NCI-H2107 treated with DMSO at 0.1 percent for 48 hours (cell line): ENCODE measurements around the gene LDLRAD4.

Experiments
- DNase-seq: peaks from one replicate; lab custom pipeline; 2025; ENCODE audit not compliant: unreplicated experiment; lab: John Stamatoyannopoulos, UW

LDLRAD4 gene

DNA sequence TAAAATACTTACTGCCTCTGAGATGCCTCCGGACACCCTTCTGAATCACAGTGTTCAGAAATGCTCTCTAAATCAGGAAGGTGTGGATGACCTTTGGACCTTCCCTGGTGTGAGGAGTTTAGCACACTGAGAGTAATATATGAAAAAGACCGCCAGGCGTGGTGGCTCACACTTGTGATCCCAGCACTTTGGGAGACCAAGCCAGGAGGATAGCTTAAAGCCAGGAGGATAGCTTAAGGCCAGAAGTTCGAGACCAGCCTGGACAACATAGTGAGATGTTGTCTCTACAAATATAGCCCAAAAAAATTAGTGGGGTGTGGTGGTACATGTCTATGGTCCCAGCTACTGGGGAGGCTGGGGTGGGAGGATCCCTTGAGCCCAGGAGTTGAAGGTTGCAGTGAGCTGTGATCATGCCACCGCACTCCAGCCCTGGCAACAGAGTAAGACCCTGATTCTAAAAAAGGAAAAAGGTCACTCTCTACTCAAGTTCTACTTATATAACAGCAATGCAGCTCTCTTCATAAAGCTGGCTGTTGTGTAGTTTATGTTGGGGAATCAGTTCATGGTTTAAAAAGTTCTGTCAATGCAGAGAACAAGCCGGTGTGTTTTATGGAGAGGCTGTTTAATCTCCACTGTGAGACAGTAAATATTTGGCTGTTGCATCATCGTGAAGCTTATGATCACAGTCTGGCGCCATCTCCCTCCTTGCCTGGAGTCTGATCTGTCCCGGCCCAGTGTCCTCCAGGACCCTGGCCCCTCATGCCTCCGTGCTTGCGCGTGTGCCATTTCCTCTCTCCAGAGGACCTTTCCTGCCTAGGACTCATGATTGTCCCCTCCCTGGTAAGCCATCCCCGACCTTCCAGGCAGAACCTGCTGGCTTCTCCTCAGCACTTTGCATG lies 323.3 kb downstream of the LDLRAD4 start:
- no peak for DNase-seq

DNA sequence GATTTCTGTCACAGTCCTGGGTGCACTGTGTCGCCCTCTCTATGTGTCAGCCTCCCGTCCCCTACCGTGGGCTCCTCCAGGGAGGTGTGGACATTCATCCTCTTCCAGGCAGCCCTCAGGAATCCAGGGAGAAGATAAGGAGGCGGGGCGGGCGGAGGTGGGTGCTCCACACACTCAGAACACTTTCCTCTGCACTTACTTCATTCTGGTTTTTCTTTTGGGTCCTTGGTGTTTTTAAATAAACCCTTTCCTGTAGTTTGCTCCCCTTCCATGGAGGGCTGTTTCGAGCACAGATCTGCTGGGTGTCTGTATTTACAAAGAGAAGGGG lies 323.9 kb downstream of the LDLRAD4 start:
- no peak for DNase-seq

DNA sequence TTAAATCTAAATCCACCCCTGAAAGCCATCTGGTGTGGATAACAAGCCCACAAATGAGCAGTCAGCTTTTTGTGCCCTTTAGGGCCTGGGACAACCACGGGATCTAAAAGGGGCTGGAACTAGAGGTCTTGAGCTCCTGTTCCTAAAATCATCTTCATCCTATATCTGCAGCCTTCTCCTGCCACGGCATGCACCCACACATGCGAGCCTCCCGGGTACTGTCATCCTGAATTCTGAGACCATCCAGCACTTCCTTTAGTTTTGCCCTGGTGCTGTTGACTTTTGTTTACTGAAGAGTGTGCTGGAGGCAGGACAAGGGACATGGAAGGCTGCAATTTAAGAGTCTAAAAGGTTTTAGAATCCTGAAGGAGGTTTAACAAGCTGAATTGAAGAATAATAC lies 324.6 kb downstream of the LDLRAD4 start:
- no peak for DNase-seq

DNA sequence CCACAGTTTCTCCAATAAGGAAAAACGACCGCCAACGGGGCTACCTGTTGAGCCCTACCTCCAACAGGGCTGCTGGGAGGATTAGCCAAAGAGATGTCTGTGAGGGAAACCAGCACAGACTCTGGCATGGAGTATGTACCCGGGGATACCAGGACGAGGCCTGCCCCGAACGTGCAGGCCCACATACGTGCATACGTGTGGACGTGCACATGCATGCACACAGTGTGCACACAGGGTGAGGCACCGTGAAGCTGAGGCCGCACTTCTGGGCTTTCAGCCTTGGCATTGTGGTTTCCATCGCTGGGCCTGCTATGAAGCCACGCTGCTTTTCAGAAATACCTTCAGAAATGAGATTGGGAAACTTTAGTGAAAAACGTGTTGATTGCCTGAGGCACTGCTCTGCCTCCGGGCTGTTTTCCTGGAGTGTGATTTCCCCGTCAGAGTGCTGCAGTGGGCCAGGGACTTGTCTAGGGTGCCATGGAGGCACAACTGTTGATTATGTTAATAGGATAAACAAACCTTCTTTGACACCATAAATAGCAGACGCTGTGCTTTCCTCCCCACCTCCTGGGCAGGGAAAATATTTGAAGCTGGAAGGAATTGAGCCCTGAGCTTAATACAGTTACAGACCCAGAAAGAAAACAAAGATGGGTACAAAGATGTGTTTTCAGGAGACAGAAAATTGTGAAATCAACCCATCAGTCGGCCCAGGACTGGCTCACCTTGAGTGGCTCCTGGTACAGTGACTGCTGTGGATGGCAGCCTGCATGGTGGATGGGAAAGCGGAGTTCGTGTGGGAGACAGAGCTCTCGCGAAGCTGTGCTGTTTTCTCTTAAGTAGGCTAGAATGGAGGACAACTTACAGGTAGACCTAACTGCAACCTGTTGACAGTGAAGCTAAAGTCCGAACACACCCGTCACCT lies 325.5 kb downstream of the LDLRAD4 start:
- DNase-seq: no peak

DNA sequence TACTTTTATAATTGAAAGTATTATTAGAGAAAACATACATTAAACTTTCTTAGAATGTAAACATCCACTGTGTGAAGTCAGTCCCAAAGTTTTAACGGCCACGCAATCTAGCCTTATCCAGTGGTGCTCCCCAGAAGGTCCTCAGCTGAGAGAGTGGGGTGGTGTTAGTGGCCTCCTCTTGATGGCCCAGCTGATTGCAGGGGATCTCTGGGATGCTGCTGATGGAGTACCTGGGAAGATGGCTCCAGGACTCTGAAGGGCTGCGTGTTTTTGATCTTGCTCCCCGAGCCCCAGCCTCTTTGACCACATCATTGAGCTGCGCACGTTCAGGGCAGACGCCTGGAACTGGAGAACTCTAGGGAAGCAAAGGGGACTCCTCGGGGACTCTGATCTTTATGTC lies 326.4 kb downstream of the LDLRAD4 start:
- DNase-seq: no peak

DNA sequence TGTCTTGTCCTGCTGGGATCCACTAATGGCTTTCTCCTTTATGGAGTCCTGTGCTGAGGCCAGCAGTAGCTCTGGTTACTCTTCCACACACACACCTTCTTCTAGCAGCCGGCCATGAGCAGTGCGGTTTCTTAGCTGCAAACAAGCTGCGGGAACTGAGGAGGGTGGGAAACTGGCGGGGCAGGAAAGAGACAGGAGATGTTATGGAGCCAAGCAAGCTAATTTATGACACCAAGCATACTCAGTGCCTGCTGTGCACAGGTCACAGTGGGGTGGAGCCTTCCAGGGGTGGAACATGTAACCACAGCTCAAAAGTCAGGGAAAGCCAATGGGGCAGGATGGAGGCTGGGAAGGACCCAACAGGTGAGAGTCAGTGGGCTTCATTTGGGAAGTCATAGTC lies 327.0 kb downstream of the LDLRAD4 start:
- DNase-seq: no peak

DNA sequence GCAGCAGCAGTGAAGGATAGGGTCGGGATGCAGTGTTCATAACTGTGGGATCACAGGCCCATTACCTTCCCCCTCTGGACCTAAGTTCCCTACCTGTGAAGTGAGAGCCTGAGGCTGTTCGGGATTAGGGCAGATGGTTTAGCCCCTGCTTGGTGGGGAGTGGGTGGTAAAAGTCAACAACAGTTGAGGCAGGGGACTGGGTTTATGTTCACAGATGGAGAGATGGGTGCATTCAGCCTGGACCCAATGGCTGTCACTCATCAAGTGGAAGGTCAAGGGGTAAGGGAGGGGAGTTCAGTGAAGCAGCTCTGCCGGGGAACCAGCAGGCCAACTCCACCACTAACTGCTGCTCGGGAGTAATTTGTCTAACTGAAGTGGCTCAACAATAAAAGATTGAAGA lies 327.4 kb downstream of the LDLRAD4 start:
- no peak for DNase-seq

DNA sequence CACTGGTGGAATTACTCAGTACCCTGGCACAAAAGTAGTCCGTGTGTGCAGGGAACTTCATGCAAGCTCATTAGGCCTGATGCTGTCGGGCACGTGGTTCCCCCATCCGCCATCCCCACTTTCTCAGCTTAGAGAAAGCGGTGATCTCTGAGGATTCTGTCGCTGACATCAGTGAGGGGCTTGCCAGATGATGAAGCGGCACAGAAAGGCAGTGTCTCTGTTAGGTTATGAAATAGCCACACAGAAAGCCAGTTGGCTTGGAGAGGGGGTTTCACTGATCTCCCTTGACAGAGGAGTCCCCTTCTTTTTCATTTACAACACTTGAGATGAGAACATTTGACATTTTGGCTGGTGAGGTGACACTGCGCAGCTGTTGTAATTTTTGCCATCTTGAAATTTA lies 328.1 kb downstream of the LDLRAD4 start:
- no peak for DNase-seq

DNA sequence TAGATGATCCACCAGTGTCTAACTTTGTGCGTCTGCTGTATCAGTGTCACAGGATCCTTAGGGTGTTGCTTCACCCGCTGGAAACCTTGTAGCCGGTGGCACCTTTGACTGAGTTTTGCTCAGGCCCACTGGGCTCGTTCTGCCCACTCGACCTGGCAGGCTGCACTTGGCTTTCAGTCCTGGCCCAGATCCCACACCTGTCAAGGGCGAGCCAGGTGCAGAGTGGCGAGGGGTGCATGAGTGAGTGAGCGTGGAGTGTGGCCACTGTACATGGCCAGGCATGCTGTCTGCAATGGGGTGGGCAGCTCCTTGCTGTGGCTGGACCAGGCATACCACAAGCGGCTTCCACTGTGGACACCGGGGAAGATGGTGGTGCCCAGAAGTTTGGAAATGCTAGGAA lies 328.8 kb downstream of the LDLRAD4 start:
- DNase-seq: no peak

DNA sequence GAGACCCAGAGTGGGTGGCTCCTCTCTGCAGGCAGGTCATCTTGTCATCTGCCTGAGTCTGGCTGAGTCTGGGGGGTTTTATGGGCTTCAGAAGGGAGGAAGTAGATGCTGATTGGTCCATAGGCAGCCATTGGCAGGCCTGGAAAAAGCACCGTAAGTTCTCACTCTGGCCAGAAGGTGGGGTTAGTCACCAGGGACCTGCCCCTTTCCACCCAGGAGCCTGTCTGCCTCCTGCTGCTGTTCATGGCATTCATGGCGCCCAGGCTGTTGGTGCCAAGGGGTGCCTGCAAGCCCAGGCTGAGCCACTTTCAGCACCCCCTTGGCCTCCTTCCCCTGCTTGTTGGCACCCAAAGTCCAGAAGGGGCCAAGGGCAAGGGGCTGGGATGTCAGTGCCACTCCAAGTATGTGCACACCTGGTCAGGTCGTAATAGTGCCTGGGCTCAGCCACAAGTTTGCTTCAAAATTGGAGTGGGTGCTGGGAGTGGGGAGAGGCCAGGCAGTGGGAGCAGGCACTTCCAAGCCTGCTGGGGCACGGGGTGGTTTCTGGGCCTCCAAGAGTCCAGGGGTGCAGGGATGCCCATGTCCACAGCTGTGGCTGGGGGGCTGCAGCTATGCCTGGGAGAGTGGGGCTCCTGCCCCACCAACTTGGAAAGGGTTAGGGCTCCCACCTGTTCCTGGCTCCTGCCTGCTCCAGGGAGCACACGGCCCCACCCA lies 329.7 kb downstream of the LDLRAD4 start:
- DNase-seq: no peak

DNA sequence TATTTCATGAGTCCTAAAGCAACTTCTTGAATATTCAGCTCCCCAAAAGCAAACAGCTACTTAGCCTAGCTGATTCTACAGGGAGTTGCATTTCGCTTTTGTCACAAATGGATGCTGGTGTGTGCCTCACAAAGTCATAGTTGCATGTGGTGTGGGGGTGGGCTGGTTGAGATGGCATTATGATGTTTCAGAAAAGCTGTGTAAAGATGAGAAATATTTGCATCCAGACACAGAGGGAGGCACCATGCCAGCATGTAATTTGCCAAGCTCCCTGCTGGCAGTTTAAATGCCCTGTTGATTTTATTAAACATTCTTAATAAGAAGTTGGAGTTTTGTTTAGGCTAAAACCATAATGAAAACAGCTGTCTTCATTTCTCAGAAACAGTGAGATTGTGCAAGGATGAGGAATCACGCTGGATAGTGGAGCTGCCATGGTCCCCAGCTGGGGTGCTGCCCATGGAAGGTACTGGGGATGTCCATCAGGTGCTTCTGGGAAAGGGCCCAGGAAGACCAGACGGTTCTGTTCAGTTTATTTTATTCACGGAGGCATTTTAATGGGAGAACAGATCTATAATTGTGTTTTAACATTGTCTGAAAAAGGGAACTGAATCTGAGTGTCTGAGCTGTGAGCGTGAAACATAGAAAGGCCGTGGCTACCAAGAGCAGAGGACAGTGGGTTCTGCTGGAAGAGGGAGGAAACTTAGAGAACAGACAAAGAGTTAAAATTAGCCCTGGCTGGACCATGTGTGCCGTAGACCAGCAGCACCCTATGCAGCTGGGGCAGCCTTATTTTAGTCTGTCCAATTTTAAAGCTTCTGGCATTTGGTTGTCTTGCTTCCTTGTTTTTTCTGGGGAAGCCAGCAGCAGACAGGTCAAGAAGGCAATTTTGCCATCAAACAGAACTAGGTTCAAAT lies 330.7 kb downstream of the LDLRAD4 start:
- DNase-seq: no peak

DNA sequence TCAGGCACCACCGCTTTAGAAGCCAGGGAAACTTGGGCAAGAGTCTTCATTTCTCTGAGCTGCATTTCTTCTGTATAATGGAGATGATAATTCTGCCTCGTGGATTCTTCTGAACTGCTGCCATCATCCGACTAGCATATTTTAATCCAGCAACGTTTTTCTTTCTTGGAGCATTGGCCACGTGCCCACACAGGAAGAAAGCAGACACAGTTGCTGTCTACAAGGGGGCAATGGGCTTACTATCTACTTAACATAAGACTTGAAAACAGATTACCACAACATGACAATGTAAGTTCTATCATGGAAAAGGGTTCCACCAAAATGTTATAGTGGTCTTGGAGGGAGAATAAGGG lies 331.3 kb downstream of the LDLRAD4 start:
- DNase-seq: no peak

DNA sequence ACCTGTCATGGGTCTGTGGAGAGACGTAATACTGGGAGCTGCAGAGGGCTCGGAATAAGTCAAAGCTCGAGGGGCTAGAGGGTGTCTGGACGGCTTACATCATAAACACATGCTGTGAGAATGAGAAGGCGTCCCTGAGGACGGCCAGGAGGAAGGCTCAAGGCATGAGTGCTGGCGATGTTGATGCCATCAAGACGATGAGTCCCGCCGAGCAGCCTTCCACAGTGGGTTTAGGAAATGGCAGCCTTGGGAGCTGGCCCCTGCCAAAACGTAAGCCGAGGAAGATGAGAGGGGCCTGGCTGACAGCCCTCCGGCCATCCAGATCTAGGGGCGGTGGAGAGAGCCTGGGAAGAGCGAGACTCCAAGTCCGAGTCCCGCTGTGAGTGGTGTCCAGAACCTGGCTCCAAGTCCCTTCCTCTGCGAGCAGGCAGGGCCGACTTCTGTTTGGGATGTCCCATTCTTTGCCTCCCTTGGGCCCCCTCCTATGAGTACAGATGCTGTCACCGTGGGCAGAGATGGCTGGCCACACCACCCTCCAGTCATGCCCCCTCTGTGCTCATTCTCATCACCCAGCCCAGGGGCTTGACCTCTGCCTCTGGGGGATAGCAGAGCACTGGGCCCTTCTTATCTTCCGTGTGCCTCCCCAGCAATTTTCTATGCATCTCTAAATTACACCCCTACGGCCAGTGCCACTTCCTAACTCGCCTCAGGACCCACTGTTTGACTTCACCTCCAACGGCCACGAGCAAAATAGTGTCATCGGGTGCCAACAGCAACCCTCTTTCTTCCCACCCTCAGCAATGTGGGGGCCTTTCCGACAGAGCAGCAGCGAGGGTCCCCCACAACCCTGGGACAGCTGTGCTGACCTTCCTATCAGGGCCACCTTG lies 332.1 kb downstream of the LDLRAD4 start:
- no peak for DNase-seq

DNA sequence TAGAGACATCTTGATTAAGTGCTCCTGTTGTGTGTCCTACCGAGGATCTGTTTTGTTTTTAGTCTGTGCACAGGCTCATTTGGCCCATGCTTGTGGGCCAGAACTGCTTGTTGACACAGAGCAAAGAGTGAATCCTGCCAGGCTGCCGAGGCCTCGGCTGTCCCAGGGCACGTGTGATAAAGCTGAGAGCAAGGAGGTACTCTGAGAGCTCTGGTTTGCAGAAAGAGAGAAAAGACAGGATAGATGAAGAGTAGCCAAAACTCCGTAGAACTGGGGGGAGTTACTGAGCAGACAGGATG lies 332.7 kb downstream of the LDLRAD4 start:
- DNase-seq: no peak

DNA sequence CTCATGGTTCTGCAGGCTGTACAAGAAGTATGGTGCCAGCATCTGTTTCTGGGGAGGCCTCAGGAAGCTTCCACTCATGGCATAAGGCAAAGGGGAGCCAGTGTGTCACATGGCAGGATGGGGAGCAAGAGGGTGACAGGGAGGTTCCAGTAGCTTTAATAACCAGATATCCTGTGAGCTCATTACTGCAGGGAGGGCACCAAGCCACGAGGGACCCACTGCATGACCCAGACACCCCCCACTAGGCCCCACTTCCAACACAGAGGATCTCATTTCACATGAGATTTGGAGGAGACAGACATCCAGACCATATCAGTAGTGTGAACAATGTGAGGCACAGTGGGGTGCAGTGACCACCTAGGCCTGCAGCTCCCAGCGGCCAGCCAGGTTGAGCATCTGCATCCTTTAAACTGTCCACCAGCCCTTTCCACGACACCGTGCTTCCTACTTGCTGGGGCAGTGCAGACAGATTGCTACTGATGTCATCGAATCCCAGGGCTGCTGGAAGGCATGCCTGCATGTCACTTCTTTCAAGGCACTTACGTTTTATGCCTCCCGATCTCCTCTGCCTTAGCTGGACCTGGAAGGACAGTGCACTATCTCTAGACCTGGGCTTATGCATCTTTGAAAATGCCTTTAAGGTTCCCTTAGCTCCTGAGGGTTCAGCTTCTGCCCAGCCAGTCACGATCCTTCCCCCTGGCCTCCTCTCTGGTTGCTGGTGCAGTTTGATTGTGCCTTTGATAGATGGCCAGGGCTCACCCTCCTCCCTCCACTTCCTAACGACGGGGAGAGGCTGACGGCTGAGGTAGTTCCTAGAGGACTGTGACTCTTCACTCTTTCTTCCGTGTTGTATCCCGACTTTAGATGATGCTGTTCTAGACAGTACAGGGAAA lies 333.5 kb downstream of the LDLRAD4 start:
- DNase-seq: no peak

DNA sequence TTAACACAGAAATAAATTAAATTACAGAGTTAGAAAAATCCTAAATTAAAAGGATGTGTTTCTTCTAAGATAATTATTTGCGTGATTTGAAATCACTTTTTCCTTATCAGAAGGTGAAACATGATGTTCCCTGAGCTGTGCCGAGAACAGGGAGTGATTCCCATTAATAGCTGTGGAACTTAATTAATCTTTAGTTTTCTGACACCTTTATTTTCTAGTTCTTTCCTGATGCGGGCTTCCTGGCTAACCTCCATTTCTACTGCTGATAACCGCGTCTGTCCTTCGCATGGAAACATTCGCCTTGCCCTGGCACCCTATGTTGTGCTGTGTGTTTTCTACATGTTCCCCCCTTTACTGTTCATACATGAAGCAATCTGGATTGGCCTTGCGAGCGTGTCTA lies 334.9 kb downstream of the LDLRAD4 start:
- no peak for DNase-seq

DNA sequence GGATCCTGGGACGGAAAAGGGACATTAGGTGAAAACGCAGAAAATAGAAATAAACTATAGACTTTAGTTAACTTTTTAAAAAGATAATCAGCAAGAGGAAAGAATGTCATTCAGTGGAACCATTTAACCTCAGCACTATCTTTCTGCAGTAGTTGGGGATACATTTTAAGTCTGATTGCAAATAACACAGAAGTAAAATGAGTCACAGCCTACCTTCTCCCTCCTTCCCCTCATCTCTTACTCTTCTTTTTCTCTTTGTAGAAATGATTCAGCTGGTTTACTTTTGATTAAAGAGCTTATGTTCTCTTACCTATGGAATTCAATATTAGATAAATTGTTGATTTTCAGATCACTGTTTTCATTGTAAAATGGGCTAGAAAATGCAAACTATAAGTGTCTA lies 336.6 kb downstream of the LDLRAD4 start:
- DNase-seq: no peak

DNA sequence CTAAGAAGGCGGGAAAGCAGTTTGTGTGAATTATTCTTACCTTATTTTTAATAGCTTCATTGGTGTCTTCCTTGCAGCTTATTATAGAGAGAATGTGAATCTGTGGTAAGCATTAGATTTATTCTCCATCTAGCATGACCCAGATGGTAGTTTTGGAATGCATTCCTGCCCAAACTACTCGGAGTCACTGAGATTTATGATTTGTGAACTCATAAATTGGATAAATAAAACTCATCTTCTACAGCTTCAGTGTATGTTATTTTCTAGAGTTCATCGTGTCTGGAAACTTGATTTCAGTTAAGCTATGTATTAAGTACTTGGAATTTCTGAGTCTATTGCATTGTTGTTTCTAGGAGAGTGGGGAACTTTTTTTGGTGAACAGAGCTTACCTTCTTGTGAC lies 337.3 kb downstream of the LDLRAD4 start:
- no peak for DNase-seq

DNA sequence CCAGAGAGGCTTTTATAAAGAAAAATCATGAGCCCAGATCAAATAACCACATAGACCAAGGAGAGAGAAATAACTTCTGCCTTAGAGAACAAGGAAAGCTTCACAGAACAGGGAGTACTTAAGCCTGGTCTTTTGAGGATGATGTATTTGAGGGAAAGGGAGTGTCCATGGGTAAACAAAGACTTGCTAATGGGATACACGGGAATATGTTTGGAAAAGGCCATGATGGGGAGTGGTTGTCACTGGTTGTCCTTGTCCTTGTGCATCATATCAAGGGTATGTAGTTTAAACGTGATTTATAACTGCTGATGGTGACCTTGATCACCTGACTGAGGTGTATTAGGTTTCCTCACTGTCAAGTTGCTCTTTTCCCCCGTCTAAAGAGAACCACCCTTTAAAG lies 337.9 kb downstream of the LDLRAD4 start:
- no peak for DNase-seq
